GM12873 (cell line): ENCODE data around the gene LINC00632.

Experiments used
- CTCF ChIP-seq: IDR thresholded peaks from 2 replicates; pipeline ENCODE4 v1.5.1; 2012; ENCODE audit warnings: low read depth, mild to moderate bottlenecking, moderate library complexity, low read length, control low read depth; ENCODE audit not compliant: insufficient read depth; ENCODE audit errors: missing control alignments

Gene LINC00632

GRCh38 chrX:140709421-140709846, at the start of gene LINC00632:
LINC00632 (plus strand) TSS chrX:140709759.
- TF ChIP-seq CTCF = no peak

- TF ChIP-seq CTCF = no peak
Measured at GRCh38 chrX:140661643-140662042, 47.9 kb upstream of the LINC00632 start.

- peak; percentile 24 for TF ChIP-seq CTCF
Measured at GRCh38 chrX:140664939-140665338, 44.6 kb upstream of the LINC00632 start.

GRCh38 chrX:140672840-140673731, 36.5 kb upstream of the LINC00632 start:
- TF ChIP-seq CTCF = no peak

GRCh38 chrX:140687706-140688105, 21.9 kb upstream of the LINC00632 start:
- no peak for TF ChIP-seq CTCF

GRCh38 chrX:140697618-140698017, 11.9 kb upstream of the LINC00632 start:
- peak; percentile 40 for TF ChIP-seq CTCF

- TF ChIP-seq CTCF = peak; percentile 42
Measured at GRCh38 chrX:140701480-140701879, 8.1 kb upstream of the LINC00632 start.
